RPMI7951 (cell line): ENCODE data around the gene TBX4. TPM values are rescaled to one million over a fixed set of nuclear protein-coding genes. Genes with fewer than 3 reads are reported as not detected.
A peak's percentile ranks its signal among the peaks of the same experiment; 100 is the strongest.

ENCODE experiments used
- DNase-seq: peaks from one replicate; pipeline ENCODE4 v3.0.0-alpha.2; 2012; ENCODE audit warnings: low read depth
- total RNA-seq: library from RNA; depleted of rRNA; stranded (reverse); fragments of >200 nt; shearing (Covaris generic); gene quantifications from 2 replicates; pipeline ENCODE4 v1.2.3, GENCODE V29; 2014

The TBX4 gene
- total RNA-seq, 1 experiment from 2014 or later: not detected

DNA sequence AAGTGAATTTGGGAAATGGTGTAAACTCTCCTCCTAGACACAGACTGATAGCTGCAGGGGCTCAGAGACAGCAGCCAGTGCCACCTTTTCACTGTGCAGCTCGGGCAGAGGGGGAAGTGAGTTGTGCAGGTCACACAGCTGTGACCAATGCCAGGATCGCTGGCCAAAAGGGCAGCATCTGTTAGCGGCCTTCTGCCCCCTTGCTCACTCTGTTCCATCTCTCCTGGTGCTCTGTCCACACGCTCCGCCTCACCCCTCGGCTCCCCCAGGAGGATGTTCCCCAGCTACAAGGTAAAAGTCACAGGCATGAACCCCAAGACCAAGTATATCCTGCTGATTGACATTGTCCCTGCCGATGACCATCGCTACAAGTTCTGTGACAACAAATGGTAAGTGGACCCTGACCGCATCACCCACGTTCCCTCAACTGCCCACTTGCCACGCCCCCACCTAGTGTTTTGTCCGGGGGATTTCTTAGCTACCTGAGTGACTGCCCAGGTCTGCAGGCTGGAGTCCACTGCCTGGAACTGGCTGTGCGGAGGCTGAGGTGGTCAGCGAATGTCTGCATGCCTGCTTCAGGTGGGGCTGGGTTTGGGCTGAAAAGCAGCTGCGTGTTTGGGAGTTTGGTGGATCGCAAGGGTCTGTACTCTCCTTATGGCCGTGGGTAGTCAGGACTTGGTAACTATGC lies 13.5 kb downstream of the TBX4 start:
- no peak for DNase-seq

DNA sequence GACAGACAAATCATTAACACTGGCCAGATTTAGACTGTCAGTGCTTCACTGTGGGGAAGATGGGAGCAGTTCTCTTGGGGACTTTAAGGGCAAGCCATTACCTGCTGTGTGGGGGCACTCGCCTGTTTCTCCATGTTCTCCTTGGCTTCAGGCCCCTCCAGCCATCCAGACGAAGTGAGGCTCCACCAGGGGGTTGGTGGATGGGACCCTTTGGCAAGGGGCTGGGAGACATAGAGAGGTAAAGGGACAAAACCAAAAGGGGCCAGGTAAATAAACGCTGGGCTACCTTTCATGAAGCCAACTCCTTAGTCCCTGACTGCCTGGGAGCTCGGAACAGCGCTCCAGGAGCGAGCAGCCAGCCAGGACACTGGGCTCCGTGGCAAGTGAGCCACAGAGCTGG lies 14.0 kb downstream of the TBX4 start:
- DNase-seq: no peak

DNA sequence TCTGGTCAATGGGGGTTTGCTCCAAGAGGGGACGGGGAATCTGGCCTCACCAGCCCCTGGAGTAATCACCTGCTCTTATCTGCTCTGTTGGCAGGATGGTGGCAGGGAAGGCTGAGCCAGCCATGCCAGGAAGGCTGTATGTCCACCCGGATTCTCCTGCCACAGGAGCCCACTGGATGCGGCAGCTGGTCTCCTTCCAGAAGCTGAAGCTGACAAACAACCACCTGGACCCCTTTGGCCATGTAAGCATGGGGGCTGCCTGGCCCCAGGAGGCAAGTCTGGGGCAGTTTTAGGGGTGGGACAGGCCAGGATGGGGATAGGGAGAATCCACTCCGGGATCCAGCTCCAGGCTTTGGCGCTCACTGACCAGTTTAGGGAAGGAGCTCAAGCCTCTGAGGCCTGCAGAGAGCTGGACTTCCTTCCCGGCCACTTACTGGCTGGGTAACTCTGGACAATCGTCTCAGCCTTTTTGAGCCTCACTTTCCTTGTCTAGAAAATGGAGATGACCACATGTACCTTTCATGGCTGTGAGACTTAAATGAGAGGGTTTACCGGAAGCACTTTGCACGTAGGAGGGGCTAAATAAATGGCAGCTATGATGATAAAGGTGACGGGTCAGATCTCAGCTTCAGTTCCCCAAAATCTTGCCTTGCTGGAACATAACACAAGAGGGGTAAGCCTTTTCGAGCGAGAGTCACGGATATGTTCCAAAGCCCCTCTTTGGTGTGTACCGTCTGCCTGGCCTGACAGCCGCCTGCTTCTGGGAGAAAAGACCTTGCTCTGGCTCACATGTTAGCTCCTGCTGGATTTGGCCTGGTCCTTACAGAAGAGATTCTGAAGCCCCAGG lies 15.4 kb downstream of the TBX4 start:
- peak; percentile 36 for DNase-seq

DNA sequence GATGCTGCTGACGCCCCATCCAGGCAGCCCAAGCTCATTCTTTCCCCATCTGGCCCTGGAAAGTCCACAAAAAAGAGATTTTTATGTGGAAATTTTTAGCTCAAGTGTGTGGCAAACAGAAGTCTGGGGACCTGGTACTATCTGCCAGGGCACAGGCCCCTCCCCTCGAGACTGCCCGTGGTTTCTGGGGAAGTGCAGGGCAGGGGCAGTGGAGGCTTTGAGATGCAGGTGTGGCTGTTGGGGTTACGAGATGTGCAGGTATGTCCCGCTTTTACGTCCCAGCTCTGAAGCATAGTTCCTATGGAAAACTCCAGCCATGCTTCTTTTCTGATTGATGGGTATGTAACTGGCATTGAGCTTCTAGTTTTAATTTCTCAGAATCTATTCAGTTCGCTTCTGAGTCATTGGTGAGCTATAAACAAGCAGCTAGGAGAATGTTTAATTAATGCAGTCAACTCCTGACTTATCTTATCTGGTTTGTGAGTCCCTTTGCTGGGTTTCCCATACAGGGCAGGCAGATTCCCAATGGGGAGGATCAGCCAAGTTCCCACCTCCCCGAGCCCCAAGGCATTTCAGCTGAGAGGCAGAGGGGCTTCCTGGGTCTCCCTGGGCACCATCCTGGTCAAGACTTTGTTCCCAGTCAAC lies 16.2 kb downstream of the TBX4 start:
- no peak for DNase-seq

- no peak for DNase-seq
Observed at GRCh38 chr17:61469474-61469873, 17.3 kb downstream of the TBX4 start.

- DNase-seq: no peak
Observed at GRCh38 chr17:61469949-61470348, 17.7 kb downstream of the TBX4 start.

DNA sequence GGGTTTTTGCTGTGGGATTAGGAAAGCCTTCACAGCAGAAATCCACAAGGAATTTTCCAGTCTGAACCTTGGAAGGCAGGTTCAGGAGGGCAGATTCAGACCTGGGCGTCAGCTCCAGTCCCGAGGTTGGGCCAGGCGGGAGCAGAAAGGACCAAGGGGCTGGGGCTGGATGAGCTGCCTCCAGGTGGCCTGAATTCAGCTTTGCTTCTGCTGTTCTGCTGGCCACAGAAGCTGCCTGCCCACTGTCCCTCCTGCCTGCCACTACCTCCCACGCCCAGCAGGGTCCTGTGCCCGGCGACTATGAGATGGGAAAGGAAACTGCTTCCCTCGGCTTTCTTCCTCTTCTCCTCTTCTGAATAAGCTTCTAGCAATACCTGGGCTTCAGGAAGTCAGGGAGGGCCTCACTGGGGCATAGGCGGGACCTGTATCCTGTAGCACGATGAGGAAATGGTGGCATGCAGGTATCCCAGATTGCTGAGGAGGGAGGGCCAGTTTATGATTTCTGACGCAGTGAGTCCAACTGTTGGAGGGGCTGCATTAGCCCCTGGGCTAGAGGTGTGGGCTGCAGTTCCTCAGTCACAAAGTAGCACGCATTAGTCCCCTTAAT lies 18.4 kb downstream of the TBX4 start:
- DNase-seq: no peak

DNA sequence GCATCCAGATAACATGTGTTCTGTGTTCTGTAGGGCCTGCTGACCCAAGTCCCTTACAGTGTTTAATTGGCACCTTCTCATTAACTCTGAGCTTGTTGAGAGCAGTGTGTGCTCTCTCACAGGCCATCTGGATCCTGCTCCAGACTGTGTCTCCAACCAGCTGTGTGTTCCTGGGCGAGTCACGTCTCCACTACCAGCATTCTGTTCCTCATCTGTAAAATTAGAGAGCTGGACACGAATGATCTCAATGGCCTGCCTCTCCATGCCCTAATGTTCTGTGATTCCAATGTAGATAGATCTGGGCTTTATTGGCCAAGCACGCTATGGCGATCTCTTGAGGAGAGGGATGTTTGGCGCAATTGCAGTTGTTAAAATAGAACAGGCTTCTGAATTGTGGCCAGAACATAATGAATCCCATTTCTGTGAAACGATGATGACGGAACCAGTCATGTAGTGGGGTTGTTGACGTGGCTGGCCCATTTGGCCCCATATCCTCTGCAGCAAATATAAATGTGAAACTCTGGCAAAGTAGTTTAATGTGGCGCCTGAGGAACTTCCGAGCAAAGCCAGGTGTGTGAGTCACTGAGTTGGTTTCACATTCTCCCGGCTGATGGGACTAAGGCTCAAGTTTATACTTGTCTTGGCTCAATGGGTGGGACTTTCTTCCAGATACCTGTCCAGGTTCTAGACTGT lies 22.2 kb downstream of the TBX4 start:
- DNase-seq: no peak

DNA sequence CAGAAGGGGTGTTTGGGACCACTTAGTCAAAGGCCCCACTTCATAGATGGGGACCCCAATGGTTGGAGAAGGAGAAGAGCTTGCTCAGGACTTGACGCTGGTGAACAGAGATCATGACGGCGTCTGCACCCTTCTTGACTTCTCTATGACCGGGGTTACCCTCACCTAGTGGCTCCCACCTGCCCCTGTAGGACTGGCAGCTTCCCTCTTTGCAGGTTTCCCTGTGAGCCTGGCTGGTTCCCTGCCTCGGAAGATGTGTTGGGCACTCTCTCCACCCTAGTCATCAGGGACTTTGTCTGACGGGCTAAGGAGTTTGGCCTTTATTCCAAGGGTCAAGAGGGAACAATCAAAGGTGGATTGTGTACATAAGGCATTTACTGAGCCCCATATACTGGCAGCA lies 22.7 kb downstream of the TBX4 start:
- DNase-seq: no peak

- DNase-seq: no peak
Observed at GRCh38 chr17:61475726-61476125, 23.5 kb downstream of the TBX4 start.

GRCh38 chr17:61476476-61477203 lies 24.4 kb downstream of the TBX4 start:
- no peak for DNase-seq

- DNase-seq: no peak
Observed at GRCh38 chr17:61477204-61477834, 25.1 kb downstream of the TBX4 start.

GRCh38 chr17:61478026-61478789 lies 26.0 kb downstream of the TBX4 start:
- no peak for DNase-seq

DNA sequence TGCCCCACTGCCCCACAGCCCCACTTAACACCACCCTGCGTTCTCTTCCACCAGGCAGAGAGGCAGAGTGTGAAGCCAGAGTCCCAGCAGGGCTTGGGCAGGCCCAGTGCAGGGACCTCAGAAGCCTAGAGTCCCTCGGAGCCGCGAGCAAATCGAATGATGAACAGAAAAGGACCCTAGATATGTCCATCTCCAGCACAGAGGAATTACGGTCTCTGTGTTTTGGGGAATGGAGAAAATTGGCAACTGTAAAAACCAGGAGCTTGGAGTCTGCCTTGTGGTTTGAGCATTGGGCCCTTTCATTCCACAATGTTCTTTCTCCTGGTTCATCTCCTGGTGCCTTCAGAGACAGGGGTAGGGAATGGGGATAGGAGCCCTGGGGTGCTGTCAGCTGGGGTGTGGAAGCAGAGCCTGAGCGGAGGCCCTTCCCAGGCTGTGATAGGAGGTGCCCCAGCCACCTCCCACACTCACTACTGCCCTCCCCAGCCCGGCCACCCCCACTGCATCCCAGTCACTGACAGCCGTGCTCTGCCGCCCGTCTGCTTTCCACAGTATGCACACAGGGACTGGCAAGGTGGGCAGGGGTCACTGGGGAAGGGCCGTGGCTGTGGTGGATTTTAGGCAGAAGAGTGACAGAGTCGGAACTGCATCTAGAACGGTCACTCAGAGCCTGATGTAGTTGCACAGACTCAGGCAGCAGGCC lies 26.7 kb downstream of the TBX4 start:
- no peak for DNase-seq

GRCh38 chr17:61479493-61480413 lies 27.5 kb downstream of the TBX4 start:
- no peak for DNase-seq

GRCh38 chr17:61480414-61480807 lies 28.2 kb downstream of the TBX4 start:
- DNase-seq: no peak

GRCh38 chr17:61481421-61481820 lies 29.2 kb downstream of the TBX4 start:
- DNase-seq: no peak

GRCh38 chr17:61482467-61482866 lies 30.2 kb downstream of the TBX4 start:
- no peak for DNase-seq
